Measurements from ENCODE around the gene ZNF710. TPM values are rescaled to one million over a fixed set of nuclear protein-coding genes. Genes with fewer than 3 reads are reported as not detected.

Gene ZNF710
- polyA plus RNA-seq, 1 donor from 2014 or later: 10.2 TPM

GRCh38 chr15:90091156-90091931 lies 90.2 kb downstream of the ZNF710 start:
- Histone ChIP-seq H3K27me3 (ENCODE audit: insufficient read depth, low read depth, low read length) (no peaks in the 10 kb centered on the region), H3K9me2 (ENCODE audit: insufficient read depth, low read length) (no peaks in the 10 kb centered on the region), H3K27ac (ENCODE audit: low read length) (no peak overlapping the region), H3K4me3 (ENCODE audit: low read length) (no peak overlapping the region), H3K36me3 (ENCODE audit: insufficient read depth, low read length) (no peaks in the 10 kb centered on the region), H4K20me1 (ENCODE audit: insufficient read depth) (no peaks in the 10 kb centered on the region), H3K79me2 (replicated peaks; ENCODE audit: insufficient read depth, low read length) (peaks cover 16% of the 10 kb centered on the region), H2AFZ (ENCODE audit: low read depth, low read length) (no peak overlapping the region), H3K4me2 (ENCODE audit: low read length) (no peak overlapping the region), H3K9ac (ENCODE audit: low read length) (no peak overlapping the region), H3F3A (ENCODE audit: insufficient read depth, low read length, poor library complexity, severe bottlenecking) (no peaks in the 10 kb centered on the region), H3K9me3 (ENCODE audit: low read length) (no peaks in the 10 kb centered on the region)
- TF ChIP-seq TAF1 (IDR thresholded peaks at IDR 0.05; ENCODE audit: low read depth): no peak
- TF ChIP-seq RAD21 (conservative IDR thresholded peaks at IDR 0.05): no peak

- H3K27ac ChIP-seq (ENCODE audit: low read length): no peak overlapping the region
- H2AFZ ChIP-seq (ENCODE audit: low read depth, low read length): no peak overlapping the region
- H3F3A ChIP-seq (ENCODE audit: insufficient read depth, low read length, poor library complexity, severe bottlenecking): no peaks in the 10 kb centered on the region
- H3K9me3 ChIP-seq (ENCODE audit: low read length): no peaks in the 10 kb centered on the region
- H3K9ac ChIP-seq (ENCODE audit: low read length): no peak overlapping the region
- H3K36me3 ChIP-seq (ENCODE audit: insufficient read depth, low read length): no peaks in the 10 kb centered on the region
- no peak for TF ChIP-seq TAF1 (IDR thresholded peaks at IDR 0.05; ENCODE audit: low read depth)
- no peak for TF ChIP-seq RAD21 (conservative IDR thresholded peaks at IDR 0.05)
- no peak for TF ChIP-seq EZH2 (IDR thresholded peaks at IDR 0.05; ENCODE audit: borderline replicate concordance, insufficient read depth, low read length, poor library complexity, severe bottlenecking)
- no peak for TF ChIP-seq CTCF (IDR thresholded peaks at IDR 0.05; ENCODE audit: poor library complexity, severe bottlenecking)
- no peak for TF ChIP-seq POLR2AphosphoS5 (IDR thresholded peaks at IDR 0.05)
- no peak for TF ChIP-seq MXI1 (conservative IDR thresholded peaks at IDR 0.05; ENCODE audit: poor library complexity, severe bottlenecking)
- TF ChIP-seq REST (IDR thresholded peaks at IDR 0.05; ENCODE audit: borderline replicate concordance): no peak
- TF ChIP-seq EP300 (conservative IDR thresholded peaks at IDR 0.05; ENCODE audit: poor library complexity, severe bottlenecking): no peak
- TF ChIP-seq SMC3 (conservative IDR thresholded peaks at IDR 0.05; ENCODE audit: poor library complexity): no peak
- H3K4me3 ChIP-seq (ENCODE audit: low read length): no peak overlapping the region
- no peak overlapping the region for H3K4me2 ChIP-seq (ENCODE audit: low read length)
- H3K27me3 ChIP-seq (ENCODE audit: insufficient read depth, low read depth, low read length): no peaks in the 10 kb centered on the region
- H4K20me1 ChIP-seq (ENCODE audit: insufficient read depth): no peaks in the 10 kb centered on the region
- H3K79me2 ChIP-seq (replicated peaks; ENCODE audit: insufficient read depth, low read length): peaks cover 35% of the 10 kb centered on the region
- no peaks in the 10 kb centered on the region for H3K9me2 ChIP-seq (ENCODE audit: insufficient read depth, low read length)
Measured at GRCh38 chr15:90095521-90095959, 94.4 kb downstream of the ZNF710 start.

Data from neural cell (in vitro differentiated cells).